ENCODE data around the gene XKR8.

GRCh38 chr1:27994060-27994459 is 34.3 kb downstream of the XKR8 start:
- TF ChIP-seq CTCF (IDR thresholded peaks at IDR 0.05) (no peak), EZH2 (IDR thresholded peaks at IDR 0.05; ENCODE audit: borderline replicate concordance, insufficient read depth, low read depth, low read length, poor library complexity, severe bottlenecking) (no peak)

Measured in B cell (primary cell).